PC-9 (cell line): ENCODE results near the gene TSEN34. TPM values are rescaled to one million over a fixed set of nuclear protein-coding genes. Genes with fewer than 3 reads are reported as not detected.
A peak's percentile ranks its signal among the peaks of the same experiment; 100 is the strongest.

Source experiments
- BruUV-seq: library from RNA; stranded (reverse); fragments of 400-500 nt; replicated peaks from 2 replicates; lab custom pipeline; 2021; lab: Mats Ljungman, UMichigan
- CTCF ChIA-PET: fragments of 300-600 bp; sonication (Branson Sonifier 250); formaldehyde crosslinking; loops from one replicate; lab custom pipeline; 2022; ENCODE audit warnings: antibody characterized with exemption; lab: Charles Lee
- POLR2A ChIA-PET: fragments of 300-600 bp; sonication (Branson Sonifier 250); formaldehyde crosslinking; loops from one replicate; lab custom pipeline; 2022; ENCODE audit warnings: antibody characterized with exemption; ENCODE audit not compliant: unreplicated experiment; lab: Charles Lee
- DNase-seq, 2 experiments: peaks; one replicate each; pipeline versions ENCODE4 v3.0.0 to v3.0.0-alpha.2; 2015 to 2022; ENCODE audit warnings: mixed read lengths in 1 of 2
- H2AFZ ChIP-seq: fragments of 200-600 bp; sonication (generic); 2 replicates; pipeline ENCODE4 v1.8.1; 2017; ENCODE audit warnings: antibody characterized with exemption
- H3F3A ChIP-seq: fragments of 200-600 bp; sonication (generic); 2 replicates; pipeline ENCODE4 v1.8.1; 2017; ENCODE audit warnings: antibody characterized with exemption, mild to moderate bottlenecking, low read depth; ENCODE audit not compliant: insufficient read depth
- H3K27ac ChIP-seq: fragments of 200-600 bp; sonication (generic); 2 replicates; pipeline ENCODE4 v1.6.1; 2016; ENCODE audit warnings: mixed run types
- H3K27me3 ChIP-seq: fragments of 200-600 bp; sonication (generic); 2 replicates; pipeline ENCODE4 v1.6.1; 2016; ENCODE audit warnings: low read depth, mixed run types; ENCODE audit not compliant: insufficient read depth
- H3K36me3 ChIP-seq: fragments of 200-600 bp; sonication (generic); 2 replicates; pipeline ENCODE4 v1.6.1; 2016; ENCODE audit warnings: low read depth, mixed run types
- H3K4me1 ChIP-seq: fragments of 200-600 bp; sonication (generic); replicated peaks from 2 replicates; pipeline ENCODE4 v1.6.1; 2016; ENCODE audit warnings: mixed run types; ENCODE audit not compliant: insufficient read depth
- H3K4me2 ChIP-seq: fragments of 200-600 bp; sonication (generic); 2 replicates; pipeline ENCODE4 v1.6.1; 2017; ENCODE audit warnings: mixed run types
- H3K4me3 ChIP-seq: fragments of 200-600 bp; sonication (generic); 2 replicates; pipeline ENCODE4 v1.6.1; 2016; ENCODE audit warnings: mixed run types
- H3K79me2 ChIP-seq: fragments of 200-600 bp; sonication (generic); 2 replicates; pipeline ENCODE4 v1.6.1; 2017; ENCODE audit warnings: low read depth, mixed run types
- H3K9me2 ChIP-seq: fragments of 200-600 bp; sonication (generic); 2 replicates; pipeline ENCODE4 v1.8.1; 2017; ENCODE audit warnings: mild to moderate bottlenecking; ENCODE audit not compliant: insufficient read depth
- H3K9me3 ChIP-seq: fragments of 200-600 bp; sonication (generic); 2 replicates; pipeline ENCODE4 v1.8.1; 2016; ENCODE audit warnings: low read depth; ENCODE audit not compliant: insufficient read depth
- H4K20me1 ChIP-seq: fragments of 200-600 bp; sonication (generic); 2 replicates; pipeline ENCODE4 v1.8.1; 2017; ENCODE audit not compliant: insufficient read depth
- CTCF ChIP-seq: fragments of 200-600 bp; sonication (generic); conservative IDR thresholded peaks from 2 replicates; pipeline ENCODE4 v1.6.1; 2017; ENCODE audit warnings: mixed run types, antibody characterized with exemption, mild to moderate bottlenecking, moderate library complexity
- EZH2 ChIP-seq: fragments of 200-600 bp; sonication (generic); IDR thresholded peaks from 2 replicates; pipeline ENCODE4 v1.8.0; 2017; ENCODE audit warnings: antibody characterized with exemption, low read depth
- intact Hi-C: fragments of 100-400 bp; cut with micrococcal nuclease; formaldehyde crosslinking; loops from one replicate; pipeline ENCODE4 v1.10.0; 2022; ENCODE audit not compliant: unreplicated experiment
- total RNA-seq: library from RNA; stranded (reverse); gene quantifications from 2 replicates; pipeline ENCODE4 v1.2.3, GENCODE V29; 2021

TSEN34 gene
- total RNA-seq, 1 experiment from 2014 or later = 134 TPM

DNA sequence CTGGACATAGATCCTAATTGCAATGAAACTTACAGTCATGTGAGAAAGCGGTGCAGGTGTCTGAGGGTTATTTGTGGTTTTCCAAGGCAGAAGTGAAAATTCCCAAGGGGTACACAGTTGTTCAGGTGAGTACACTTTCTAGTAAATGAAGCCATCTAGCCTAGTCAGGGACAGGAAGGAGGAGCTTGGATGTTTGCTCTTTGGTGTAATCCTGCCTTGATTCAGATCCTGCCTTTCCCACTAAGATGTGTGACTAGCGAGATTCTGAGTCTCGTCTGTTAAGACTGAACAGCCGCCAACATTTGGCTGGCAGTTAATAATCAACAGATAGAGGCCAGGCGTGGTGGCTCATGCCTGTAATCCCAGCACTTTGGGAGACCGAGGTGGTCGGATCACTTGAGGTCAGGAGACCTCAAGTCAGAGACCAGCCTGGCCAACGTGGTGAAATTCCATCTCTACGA is 12.1 kb downstream of the TSEN34 start:
- Histone ChIP-seq H3K9me2 (no peaks in the 10 kb centered on the region), H3K4me3 (peak overlapping the region; percentile 82; the same call in 1 of the 2 replicates), H3K27ac (peak overlapping the region; percentile 85; the same call in 1 of the 2 replicates), H3K79me2 (peaks cover 62% of the 10 kb centered on the region), H3K9me3 (no peaks in the 10 kb centered on the region), H3K36me3 (peaks cover 61% of the 10 kb centered on the region), H4K20me1 (peaks cover 72% of the 10 kb centered on the region), H3F3A (peaks cover 74% of the 10 kb centered on the region), H3K4me1 (peaks cover 47% of the 10 kb centered on the region), H3K27me3 (no peaks in the 10 kb centered on the region), H3K4me2 (peak overlapping the region; percentile 94), H2AFZ (no peak overlapping the region)
- ChIA-PET CTCF (no interaction called here), POLR2A (no interaction called here)
- intact Hi-C loops = no loop called here
- no peak for TF ChIP-seq EZH2
- TF ChIP-seq CTCF = no peak
- DNase-seq = no peak
- BruUV-seq = no TSS peak

DNA sequence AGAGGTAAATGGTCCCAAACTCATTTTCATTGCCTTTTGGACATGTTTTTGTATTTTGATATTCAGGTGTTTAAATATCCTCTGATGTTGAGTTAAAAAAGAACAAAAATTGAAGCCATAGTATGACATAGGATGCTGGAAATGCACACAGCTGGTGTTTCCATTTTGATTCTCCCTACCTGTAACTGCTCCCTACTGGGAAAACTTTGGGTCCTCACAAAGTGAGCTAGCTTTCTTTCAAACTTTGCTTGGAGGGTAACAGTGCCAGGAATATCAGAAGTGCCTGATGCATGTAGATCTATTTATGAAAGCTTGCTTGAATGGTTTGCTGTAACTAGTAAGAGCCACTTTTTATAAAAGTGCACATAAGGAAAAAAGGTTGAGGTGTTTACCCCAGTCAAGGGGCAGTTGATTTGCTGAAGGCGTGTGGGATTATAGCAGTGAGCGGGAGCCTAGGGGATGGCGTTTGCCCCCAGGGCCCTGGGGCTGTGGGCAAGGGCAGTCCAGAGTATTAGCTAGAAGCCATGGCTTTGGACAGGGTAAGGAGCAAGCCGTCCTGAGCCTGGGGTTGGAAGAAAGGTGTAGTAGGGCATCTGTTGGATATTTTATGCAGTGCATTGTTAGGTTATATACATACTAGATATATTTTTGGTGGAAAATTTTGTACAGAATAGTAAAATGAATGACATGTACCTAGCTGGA is 13.8 kb downstream of the TSEN34 start:
- no peaks in the 10 kb centered on the region for H3K9me2 ChIP-seq
- H3K36me3 ChIP-seq = peaks cover 61% of the 10 kb centered on the region
- TF ChIP-seq CTCF = no peak
- no peak for TF ChIP-seq EZH2
- no peak overlapping the region for H2AFZ ChIP-seq
- peaks cover 62% of the 10 kb centered on the region for H3K79me2 ChIP-seq
- H3K27ac ChIP-seq = 0 out of 2 replicates have a peak overlapping the region, but pooled peaks have one; percentile 0
- intact Hi-C loops = no loop called here
- CTCF ChIA-PET = no interaction called here
- peak overlapping the region; percentile 94 for H3K4me2 ChIP-seq
- H4K20me1 ChIP-seq = peaks cover 88% of the 10 kb centered on the region
- H3F3A ChIP-seq = peaks cover 90% of the 10 kb centered on the region
- H3K4me3 ChIP-seq = no peak overlapping the region
- H3K4me1 ChIP-seq = peaks cover 62% of the 10 kb centered on the region
- H3K27me3 ChIP-seq = no peaks in the 10 kb centered on the region
- no peak for DNase-seq
- POLR2A ChIA-PET = interaction anchor here (0.6 kb wide), 1 partner anchor 14 kb away, joined by 4 read pairs; no protein-coding TSS in a partner anchor
- H3K9me3 ChIP-seq = no peaks in the 10 kb centered on the region
- BruUV-seq = no TSS peak

DNA sequence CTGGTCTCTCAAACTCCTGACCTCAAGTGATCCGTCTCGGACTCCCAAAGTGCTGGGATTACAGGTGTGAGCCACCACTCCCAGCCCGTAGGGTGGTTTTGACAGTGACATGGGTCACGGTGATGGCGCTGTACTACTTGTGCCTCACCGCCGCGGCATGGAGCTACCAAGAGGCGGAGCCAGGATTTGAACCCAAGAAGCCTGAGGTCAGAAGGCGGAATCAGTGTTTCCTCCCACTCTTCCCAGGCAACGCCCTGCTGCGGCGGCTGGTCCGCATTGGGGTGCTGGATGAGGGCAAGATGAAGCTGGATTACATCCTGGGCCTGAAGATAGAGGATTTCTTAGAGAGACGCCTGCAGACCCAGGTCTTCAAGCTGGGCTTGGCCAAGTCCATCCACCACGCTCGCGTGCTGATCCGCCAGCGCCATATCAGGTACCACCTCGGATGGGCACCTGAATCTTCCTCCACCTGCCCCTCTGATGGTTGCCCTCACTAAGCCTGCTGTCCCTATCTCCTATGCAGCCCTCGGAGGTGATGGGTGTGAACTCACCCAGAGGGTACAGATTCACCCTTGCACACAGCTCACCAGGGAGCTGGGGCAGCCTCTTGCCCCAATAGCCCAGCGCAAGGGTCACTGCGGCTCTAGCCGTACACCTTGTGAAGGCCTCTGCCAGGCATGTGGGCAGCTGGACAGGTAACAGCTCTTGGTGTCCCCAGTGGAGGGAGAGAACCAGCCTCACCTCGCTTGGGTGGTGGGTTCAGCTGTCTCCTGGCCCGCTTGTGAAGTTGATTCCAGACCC is 15.1 kb downstream of the TSEN34 start:
- no peaks in the 10 kb centered on the region for H3K9me2 ChIP-seq
- peaks cover 86% of the 10 kb centered on the region for H4K20me1 ChIP-seq
- no peak overlapping the region for H3K4me3 ChIP-seq
- peaks cover 68% of the 10 kb centered on the region for H3K4me1 ChIP-seq
- no peak overlapping the region for H2AFZ ChIP-seq
- intact Hi-C loops = no loop called here
- H3K9me3 ChIP-seq = no peaks in the 10 kb centered on the region
- POLR2A ChIA-PET = interaction anchor here (0.6 to 0.9 kb wide), 2 partner anchors 17 to 51 kb away, joined by 5 to 6 read pairs; partner anchors contain the start of gene MBOAT7
- BruUV-seq = no TSS peak
- TF ChIP-seq EZH2 (no peak), CTCF (no peak)
- H3F3A ChIP-seq = peaks cover 94% of the 10 kb centered on the region
- H3K36me3 ChIP-seq = peaks cover 59% of the 10 kb centered on the region
- no peak for DNase-seq
- no peak overlapping the region for H3K4me2 ChIP-seq
- CTCF ChIA-PET = no interaction called here
- H3K79me2 ChIP-seq = peaks cover 57% of the 10 kb centered on the region
- H3K27me3 ChIP-seq = no peaks in the 10 kb centered on the region
- no peak overlapping the region for H3K27ac ChIP-seq
